ENCODE measurements around the gene SRRM2.

Gene SRRM2

DNA sequence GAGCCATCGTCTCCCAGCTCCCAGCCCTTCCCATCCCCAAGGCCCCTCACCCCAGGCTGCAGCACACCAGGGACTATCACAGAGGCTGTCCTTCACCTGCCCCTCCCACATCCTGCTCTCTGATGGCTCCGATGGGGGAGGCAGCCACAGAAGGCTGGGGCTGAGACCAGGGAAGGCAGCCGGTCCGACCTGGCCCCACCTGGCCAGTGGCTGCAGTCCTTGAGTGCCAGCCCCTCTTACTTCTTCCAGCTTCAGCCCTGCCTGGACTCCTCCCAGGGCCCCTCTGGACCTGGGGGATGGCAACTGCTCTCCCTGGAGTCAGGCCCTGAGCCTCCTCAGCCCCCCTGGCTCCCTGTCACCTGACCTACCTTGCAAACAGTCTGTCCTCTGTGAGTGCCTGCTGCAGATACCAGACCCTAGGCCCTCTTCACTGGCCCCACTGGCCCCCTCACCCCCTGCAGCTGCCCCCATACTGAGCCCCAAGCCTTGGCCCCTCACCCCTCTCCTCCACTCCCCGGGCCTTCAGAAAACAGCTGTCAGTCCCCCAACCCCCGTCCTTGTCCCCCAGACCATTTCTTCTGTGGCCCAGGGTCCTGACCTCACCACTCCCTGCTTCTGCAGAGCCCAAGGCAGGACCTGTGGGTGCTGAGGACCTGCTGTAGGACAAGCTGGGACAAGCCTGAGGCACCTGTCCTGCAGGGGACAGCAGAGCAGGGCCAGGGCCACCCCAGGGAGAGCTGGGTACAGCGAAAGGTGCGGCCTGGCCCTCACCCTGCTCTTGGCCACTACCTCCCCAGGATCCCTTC, 12.6 kb upstream of the SRRM2 start:
- no peak for DNase-seq (ENCODE audit: low read depth)

DNA sequence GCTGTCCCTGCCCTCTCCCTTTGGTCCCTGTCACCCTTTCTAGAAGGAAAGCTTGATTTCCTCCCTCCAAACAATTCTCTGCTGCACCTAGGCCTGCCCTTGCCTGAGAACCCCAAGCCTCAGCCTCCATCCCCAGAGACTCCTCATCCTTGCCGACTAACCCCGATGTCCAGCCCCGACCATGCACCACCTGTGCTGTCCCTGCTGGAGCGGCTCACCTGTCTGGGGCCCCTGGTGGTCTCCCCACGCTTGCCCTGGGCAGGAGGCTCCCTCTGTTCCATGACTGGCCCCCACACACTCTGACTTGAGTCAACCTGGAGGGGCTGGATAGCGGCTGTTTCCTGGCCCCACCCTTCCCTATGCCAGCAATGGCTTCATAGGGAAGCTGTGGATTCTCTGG, 12.0 kb upstream of the SRRM2 start:
- no peak for DNase-seq (ENCODE audit: low read depth)

DNA sequence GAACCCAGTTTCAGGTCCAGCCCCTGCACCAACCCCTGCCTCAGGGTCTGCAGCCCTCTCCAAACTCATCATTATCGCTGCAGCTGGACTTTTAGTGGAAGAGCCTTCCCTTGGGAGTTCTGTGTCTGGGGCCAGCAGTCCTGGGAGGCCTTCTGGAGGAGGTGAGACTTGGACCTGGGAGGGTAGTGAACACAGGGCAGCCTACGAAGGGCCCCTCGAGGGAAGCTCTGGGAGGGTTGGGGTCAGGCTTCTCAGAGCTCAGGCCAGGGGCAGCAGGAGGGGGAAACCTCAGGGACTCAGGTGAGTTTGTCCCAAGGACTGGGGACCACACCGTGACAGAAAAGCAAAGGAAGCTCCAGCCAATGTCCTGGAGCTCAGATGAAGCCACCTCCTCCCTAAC, 11.3 kb upstream of the SRRM2 start:
- no peak for DNase-seq (ENCODE audit: low read depth)

DNA sequence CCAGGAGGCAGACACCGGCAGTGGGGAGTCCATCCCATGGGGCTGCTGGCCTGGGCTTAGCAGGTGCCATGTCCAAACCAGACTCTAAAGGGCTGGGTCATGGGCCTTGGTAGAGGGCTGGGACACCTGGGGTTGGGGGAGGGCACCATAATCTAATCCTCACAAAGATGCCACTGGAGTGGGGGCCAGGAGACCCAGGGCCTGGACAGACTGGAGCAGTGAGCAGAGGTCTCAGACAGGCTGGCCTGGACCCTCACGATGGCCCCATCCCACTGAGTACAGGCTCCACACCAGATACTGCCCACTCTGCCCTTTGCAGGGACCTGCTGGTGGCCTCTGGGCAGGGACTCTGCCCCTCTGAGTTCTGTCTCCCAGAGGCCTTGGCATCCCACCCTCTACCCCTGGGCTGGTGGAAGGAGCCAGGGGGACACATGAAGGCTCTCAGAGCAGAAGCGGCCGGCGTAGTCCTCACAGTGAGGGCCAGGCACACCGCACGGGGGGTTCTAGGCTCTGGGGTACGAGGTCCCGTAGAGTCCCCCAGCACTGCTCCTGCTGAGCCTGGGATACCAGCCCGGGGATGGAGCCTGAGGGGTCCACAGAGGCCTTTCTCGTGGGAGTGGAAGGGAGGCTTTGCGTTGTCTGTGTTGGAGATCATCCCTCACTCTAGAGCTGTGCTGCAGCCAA, 10.0 kb upstream of the SRRM2 start:
- no peak for DNase-seq (ENCODE audit: low read depth)

DNA sequence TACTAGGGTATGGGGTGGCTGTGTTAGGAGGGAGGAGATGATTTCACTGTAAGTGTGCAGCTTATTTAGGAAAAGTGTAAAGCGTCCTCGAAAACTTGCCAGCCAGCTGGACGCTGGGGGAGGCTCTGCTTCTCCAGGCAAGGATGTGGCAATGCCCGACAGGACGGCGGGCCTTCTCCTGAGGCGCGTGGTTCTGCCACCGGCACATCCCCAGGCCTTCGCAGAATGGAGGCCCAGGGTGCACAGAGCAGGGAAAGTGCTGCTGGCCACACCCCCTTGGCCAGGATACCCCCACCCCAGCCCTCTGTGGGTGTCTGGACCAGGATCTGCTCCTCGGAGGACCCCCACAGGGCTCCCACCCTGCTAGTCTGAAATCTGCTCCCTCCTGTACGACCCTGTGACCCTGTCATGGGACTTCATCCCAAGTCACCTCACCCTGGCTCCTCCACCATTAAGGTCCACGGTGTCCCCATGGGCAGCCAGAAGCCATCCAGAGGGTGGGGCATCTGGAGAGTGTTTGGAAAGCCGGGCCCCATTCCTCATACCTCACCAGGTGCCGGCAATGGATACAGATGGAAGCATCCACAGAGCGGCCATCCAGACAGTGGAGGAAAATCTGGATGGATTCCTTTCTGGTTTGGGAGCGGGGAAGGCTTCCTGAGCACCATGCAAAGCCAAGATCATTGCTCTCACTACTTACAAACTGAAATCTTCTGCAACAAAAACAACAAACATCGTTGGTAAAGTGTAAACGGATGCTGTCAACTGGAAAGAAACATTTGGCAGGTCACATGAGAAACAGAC, 9.2 kb upstream of the SRRM2 start:
- no peak for DNase-seq (ENCODE audit: low read depth)

DNA sequence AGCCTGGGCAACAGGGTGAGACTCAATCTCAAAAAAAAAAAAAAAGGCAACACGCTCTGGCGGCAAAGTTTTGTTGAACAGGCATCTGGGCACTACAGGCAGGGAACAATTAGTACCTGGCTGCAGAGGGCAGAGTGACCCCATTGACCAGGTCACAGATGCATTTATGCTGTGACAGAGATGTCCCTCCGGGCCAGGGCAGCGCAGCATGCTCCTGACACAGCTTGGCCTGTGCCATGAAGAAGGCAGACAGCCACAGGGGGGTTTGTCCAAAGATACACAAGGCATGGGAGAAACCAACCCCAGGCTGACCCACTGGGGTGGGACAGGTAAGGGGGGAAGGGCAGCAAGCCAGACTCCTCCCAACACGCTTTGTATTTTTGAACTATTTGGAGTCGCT, 7.7 kb upstream of the SRRM2 start:
- DNase-seq (ENCODE audit: low read depth) = no peak

DNA sequence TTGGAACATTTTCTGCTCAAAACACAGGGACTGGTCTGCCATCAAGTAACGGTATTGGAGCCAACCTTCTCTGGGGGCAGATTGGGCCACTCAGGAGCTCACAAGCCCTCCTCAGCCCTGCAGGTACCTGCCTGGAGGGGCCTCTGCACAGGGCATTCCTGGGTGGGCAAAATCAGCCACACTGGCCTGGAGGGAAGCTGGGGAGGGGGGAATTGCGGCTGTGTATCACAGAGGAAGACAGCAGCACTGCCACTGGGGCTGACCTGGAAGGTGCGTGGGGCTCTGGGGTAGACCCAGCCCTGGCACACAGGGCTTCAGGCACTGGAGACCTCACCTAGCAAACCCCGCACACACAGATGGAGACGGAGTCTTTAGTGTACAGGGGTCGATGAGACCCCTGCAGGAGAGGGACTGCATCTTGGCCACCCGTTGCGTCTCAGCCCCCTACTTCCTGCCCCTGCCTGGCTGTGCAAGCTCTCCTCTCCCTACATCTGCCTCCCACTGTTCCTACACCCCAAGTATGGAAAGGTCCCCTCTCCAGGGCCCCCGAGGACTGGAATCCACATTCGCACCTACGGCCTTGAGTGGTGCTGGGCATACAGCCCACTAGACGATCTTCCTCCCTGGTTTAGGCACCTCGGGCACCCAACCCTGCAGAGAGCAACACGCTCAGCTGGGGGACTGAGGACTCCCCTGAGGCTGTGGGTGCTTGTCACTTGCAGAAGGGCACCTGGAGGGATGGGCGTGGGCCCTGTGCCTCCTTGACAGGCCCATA, 7.1 kb upstream of the SRRM2 start:
- DNase-seq (ENCODE audit: low read depth) = no peak

DNA sequence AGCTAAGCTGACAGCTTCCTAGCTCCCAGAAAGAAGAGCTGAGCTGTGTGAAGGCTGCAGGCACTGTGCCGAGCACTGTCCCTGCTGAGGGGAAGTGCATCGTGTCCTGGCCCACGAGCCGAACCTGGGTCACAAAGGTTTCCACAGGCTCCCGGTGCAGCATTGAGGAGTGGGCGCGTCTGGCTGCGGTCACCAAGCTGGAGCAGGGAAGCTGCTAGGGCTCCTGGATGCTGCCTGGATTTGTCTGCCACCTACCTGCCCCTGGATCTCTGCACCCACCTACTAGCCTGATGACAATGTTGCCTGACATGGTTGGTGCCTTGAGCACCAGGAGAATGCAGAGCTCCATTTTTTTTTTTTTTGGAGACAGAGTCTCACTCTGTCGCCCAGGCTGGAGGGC, 6.5 kb upstream of the SRRM2 start:
- no peak for DNase-seq (ENCODE audit: low read depth)

DNA sequence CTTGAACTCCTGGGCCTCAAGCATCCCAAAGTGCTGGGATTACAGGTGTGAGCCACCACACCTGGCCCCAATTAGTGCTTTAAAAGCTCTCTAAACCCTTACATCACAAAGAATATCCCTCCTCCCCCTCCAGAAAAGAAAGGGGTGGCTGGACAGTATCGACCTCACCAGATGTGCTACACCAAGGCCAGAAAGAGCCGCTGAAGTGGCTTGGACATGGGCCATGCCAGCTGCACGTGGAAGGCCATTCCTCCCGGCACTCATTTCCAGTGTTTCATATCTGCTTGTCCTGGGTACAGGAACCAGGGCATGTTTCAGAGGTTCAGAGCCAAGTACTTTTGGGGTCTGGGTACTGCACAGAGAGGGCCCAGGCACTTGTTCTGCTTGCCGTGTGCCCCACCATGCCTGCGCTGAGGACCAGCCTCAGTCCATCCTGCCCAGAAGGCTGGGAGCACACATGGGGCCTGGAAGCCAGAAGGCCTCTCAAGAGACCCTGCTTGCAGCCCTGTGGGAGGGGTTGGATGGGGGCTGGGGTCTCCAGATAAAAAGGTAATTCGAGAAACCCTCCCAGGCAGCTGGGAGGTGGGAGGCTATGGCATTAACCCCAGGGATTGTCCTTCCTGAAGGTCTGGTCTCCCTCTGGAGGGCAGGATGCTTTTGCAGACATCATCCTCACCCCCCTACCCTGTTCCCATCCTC, 3.5 kb upstream of the SRRM2 start:
- no peak for DNase-seq (ENCODE audit: low read depth)

DNA sequence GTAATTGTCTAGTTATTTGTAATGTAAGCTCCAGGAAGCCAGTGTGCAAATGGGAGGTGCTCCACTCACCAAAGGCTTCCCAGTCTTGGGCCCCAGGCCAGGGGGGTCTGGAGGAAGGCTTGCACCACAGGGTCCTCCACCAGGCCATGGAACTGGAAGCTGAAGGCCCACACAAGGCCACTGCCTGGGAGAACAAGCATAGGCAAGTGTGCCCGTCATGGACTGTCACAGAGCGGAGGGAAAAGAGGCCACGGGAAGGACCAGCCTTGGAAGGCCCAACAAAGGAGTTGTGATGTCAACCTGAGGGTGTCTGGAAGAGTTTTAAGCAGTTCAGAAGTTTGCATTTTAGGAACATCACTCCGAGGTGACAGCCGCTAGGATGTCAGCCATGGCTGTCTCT, 3.0 kb upstream of the SRRM2 start:
- DNase-seq (ENCODE audit: low read depth) = no peak

DNA sequence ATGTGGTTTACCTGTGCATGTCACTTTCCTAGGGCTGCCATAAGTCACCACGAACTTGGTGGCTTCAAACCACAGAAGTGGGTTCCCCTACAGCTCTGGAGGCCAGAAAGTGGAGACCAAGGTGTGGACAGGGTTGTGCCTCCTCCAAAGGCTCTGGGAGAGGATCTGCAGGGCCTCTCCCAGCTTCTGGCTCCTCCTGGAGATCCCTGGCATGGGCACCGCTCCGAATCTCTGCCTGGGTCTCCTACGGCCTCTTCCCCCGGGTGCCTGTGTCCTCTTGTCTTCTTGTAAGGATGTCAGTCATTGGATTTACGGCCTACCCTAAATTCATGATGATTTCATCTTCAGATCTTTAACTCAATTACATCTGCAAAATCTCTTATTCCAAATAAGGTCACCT, 2.5 kb upstream of the SRRM2 start:
- DNase-seq (ENCODE audit: low read depth) = no peak

DNA sequence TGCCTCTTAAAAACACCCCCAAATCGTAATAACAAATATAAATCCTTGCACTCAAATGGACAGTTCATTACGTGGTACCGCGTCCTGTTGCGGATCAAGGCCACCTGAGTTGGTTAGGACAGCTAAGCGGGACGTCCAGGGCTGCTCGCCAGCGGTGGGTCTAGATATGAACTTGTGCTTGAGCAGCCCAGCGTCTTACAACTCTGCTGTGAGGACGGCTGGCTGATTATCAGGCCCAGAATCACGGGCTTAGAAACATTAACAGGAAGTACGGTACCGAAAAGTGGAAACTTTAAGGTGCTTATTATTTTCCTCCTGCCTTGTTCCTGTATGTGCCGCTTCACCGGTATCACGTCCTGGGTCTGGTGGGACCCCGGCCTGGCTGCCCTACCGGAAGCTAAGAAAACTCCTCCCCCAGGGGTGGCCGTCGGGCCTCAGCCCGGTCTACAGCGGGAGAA, 832 bp upstream of the SRRM2 start:
- peak; percentile 23 for DNase-seq (ENCODE audit: low read depth)

DNA sequence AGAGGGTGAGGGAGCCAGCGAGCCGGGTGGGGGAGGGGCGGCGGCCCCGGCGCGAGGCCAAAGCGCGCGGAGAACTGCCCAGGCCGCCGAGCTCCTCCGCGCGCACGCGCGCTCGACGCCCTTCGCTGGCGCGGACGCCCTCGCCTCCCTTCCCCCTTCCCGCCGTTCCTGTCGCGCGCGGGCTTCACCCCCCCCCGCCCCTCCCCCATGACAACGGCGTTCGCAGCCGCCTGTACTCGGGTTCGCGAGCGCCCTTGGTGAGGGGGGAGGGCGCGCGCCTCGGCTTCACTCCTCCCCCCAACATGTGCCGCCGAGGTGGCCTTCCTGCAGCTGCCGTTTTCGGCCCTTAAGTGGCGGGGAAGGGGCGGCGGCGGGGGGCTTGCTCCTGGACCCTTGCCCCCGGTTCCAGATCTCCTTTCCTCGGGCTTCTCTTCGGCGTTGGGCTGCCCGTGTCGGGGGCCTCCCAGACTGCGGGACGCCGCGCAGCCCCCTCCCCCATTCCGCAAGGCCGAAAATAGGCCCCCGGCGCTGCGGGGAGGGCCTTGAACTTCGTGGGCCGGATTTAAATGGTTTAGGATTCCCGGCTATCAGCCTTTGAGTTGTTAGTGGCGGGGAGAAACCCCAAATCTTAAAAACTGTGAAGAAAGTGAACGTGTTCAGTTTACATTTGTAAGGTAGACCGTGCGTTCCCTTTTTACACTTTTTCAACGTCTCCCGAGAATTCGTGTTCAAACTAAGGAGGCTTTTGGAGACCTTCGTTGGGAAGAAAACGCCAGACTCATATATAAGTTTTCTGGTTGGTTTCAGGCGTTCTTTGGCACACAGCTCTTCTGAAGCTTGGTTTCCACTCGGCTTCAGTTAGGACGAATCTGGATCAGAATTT, 653 bp downstream of the SRRM2 start:
- DNase-seq (ENCODE audit: low read depth) = peak; percentile 79

DNA sequence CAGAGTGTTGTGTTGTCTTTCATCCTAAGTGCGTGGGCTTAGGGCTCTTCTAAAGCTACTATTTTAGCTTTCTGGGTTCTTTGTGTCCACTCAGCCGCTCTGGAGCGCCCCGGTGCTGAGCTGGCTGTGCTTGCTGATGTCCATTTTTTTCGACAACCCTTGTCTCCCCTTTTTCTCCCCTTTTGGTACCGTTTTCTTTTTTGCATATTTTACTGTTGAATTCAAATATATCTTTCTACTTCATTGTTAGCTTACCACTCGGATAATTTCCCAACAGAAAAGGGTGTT, 1.2 kb downstream of the SRRM2 start:
- DNase-seq (ENCODE audit: low read depth) = peak; percentile 35

DNA sequence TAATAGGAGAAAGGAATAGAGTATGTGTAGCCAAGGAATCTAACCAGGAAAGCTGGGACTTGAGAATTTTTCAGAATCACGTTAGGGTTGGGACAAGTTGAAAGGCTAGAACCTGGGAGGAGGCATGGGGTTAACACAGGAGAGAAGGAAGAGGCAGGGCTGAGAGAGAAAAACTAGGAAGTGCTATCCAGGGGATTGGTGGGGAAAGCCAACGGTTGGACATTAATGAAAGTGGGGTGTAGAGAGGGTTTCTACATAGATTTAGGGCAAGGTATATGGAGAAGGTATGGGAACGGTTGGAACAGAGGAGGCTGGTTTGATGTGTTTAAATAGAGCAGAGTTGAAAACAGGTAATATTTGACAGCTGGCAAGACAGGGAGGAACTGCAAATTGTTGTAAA, 2.7 kb downstream of the SRRM2 start:
- no peak for DNase-seq (ENCODE audit: low read depth)

DNA sequence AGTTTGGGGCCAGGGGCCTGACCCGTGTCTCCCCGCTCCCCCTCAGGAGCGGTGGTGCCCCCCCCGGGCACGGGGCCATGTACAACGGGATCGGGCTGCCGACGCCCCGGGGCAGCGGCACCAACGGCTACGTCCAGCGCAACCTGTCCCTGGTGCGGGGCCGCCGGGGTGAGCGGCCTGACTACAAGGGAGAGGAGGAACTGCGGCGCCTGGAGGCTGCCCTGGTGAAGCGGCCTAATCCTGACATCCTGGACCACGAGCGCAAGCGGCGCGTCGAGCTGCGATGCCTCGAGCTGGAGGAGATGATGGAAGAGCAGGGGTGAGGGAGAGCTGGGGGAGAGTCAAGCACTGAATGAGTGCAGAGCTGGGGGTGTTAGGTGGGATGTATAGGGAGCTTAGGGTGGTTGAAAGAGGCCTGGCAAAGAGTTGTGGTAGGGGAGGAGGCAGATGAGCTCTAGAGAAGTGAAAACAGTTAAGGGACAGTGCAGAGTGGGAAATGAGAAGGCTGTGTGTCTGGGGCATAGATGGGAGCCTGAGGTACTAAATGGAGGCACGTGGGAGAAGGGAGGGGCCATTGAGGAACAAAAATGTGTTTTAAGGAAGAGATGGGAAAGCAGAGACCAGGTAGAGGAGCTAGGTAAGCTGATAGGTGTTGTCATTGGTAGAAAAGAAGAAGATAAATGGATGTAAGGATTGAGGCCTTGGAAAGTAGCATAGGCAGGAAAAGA, 4.0 kb downstream of the SRRM2 start:
- no peak for DNase-seq (ENCODE audit: low read depth)

DNA sequence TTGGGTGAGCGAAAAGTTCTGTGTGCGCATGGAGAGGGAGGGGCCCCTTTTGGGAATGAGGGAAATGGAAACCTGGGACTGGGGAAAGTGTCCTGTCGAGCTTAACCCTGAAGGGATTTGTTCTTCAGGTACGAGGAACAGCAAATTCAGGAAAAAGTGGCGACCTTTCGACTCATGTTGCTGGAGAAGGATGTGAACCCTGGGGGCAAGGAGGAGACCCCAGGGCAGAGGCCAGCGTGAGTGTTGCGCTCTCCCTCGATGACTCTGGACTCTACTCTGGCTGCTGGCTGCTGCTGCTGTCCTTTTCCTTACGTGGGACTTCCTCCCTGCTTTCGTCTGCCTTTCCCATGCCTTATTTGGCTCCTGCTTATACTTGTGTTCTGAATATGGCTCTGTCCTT, 4.9 kb downstream of the SRRM2 start:
- DNase-seq (ENCODE audit: low read depth) = no peak

DNA sequence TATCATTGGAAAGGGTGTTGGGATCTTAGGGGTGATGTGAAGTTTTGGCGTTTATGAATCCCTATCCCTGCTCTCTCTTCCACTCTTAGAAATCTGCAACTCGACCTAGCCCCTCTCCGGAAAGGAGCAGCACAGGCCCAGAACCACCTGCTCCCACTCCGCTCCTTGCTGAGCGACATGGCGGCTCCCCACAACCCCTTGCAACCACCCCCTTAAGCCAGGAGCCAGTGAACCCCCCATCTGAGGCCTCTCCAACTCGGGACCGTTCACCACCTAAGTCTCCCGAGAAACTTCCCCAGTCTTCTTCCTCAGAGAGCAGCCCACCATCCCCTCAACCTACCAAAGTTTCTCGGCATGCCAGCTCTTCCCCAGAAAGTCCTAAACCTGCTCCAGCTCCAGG, 9.0 kb downstream of the SRRM2 start:
- no peak for DNase-seq (ENCODE audit: low read depth)

DNA sequence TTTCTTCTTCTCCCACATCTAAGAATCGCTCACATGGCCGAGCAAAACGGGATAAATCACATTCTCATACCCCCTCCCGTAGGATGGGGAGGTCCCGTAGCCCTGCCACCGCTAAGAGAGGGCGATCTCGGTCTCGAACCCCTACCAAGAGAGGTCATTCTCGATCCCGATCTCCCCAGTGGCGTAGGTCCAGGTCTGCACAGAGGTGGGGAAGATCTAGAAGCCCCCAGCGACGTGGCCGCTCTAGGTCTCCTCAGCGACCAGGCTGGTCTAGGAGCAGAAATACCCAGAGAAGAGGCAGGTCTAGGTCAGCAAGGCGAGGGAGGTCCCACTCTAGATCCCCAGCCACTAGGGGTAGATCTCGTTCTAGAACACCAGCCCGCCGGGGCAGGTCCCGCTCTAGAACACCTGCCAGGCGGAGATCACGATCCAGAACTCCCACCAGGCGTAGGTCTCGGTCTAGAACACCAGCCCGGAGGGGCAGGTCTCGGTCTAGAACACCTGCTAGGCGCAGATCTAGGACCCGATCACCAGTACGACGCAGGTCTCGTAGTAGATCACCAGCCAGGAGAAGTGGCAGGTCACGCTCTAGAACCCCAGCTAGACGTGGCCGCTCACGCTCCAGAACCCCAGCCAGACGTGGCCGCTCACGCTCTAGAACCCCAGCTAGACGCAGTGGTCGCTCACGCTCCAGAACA, 9.6 kb downstream of the SRRM2 start:
- DNase-seq (ENCODE audit: low read depth) = no peak

Data from ELR (cell line).